Naive thymus-derived CD8-positive, alpha-beta T cell (primary cell): ENCODE measurements around the gene SORCS2. TPM values are rescaled to one million over a fixed set of nuclear protein-coding genes. Genes with fewer than 3 reads are reported as not detected.

ENCODE experiments used
- ATAC-seq, 2 donors: fragments of 150-1000 bp; cut with Tn5 transposase in 1 of 2; sonication (Bioruptor Pico), chemical (Tn5 transposase) in 1 of 2; 1 replicate in 1 of 2; 2 replicates in 1 of 2; pipeline ENCODE4 v1.10.0; 2021; ENCODE audit warnings: mild to moderate bottlenecking in 2 of 2, moderate library complexity in 2 of 2
- POLR2A ChIA-PET: fragments of 350-600 bp; sonication (Branson Sonifier 250); formaldehyde crosslinking; loops from one replicate; lab custom pipeline; 2021; ENCODE audit warnings: antibody characterized with exemption; lab: Charles Lee
- DNase-seq, 10 donors: peaks; one replicate each; pipeline versions ENCODE4 v3.0.0 to v3.0.0-alpha.2; 2020 to 2022
- H3K27ac Mint-ChIP-seq, 10 donors: one replicate each; pipeline ENCODE4 v1.8.0; 2020 to 2022; ENCODE audit warnings: mild to moderate bottlenecking in 10 of 10, mixed read lengths in 10 of 10, moderate library complexity in 4 of 10, inconsistent platforms in 1 of 10
- H3K27me3 Mint-ChIP-seq, 5 donors: one replicate each; pipeline ENCODE4 v1.8.0; 2021 to 2022; ENCODE audit warnings: mixed read lengths in 5 of 5
- H3K36me3 Mint-ChIP-seq, 3 donors: one replicate each; pipeline ENCODE4 v1.8.0; 2020 to 2022; ENCODE audit warnings: mixed read lengths in 3 of 3, mild to moderate bottlenecking in 2 of 3, inconsistent platforms in 1 of 3
- H3K4me1 Mint-ChIP-seq, 4 donors: one replicate each; pipeline ENCODE4 v1.8.0; 2021 to 2022; ENCODE audit warnings: mixed read lengths in 4 of 4
- H3K4me3 Mint-ChIP-seq, 10 donors: one replicate each; pipeline ENCODE4 v1.8.0; 2020 to 2022; ENCODE audit warnings: mild to moderate bottlenecking in 10 of 10, mixed read lengths in 10 of 10, moderate library complexity in 6 of 10, inconsistent platforms in 1 of 10
- H3K9me3 Mint-ChIP-seq, 9 donors: one replicate each; pipeline ENCODE4 v1.8.0; 2020 to 2022; ENCODE audit warnings: mixed read lengths in 9 of 9, mild to moderate bottlenecking in 3 of 9, inconsistent platforms in 1 of 9, moderate library complexity in 1 of 9
- polyA plus RNA-seq, 3 donors: library from polyadenylated mRNA; unstranded; fragments of 300-500 nt; fragmentation: Illumina TruSeq; gene quantifications; one replicate each; pipeline ENCODE4 v1.2.3, GENCODE V29; 2021
- total RNA-seq, 8 experiments: library from RNA in 2 of 8; stranded (reverse) in 2 of 8; gene quantifications; one replicate each; pipeline ENCODE4 v1.2.3 and lab custom pipeline; 2021 to 2026

SORCS2 gene
- total and polyA plus RNA-seq, 5 experiments from 2014 or later = not detected

- Mint-ChIP-seq H3K9me3 (no peaks in the 10 kb centered on the region), H3K27me3 (peaks cover 0 to 3% (median 0%) of the 10 kb centered on the region in 5 donors), H3K4me1 (peaks cover 0 to 5% (median 0%) of the 10 kb centered on the region in 4 donors), H3K36me3 (peaks cover 0 to 2% (median 0%) of the 10 kb centered on the region in 3 donors), H3K4me3 (no peak overlapping the region), H3K27ac (no peak overlapping the region)
- no peak for DNase-seq
- POLR2A ChIA-PET = no interaction called here
- ATAC-seq = no peak
These were observed 140.1 kb downstream of the SORCS2 start for GRCh38 chr4:7332216-7333023.

- Mint-ChIP-seq H3K36me3 (peaks cover 0 to 2% (median 0%) of the 10 kb centered on the region in 3 donors), H3K4me3 (no peak overlapping the region), H3K9me3 (no peaks in the 10 kb centered on the region), H3K27me3 (peaks cover 0 to 5% (median 2%) of the 10 kb centered on the region in 5 donors), H3K4me1 (peaks cover 0 to 8% (median 0%) of the 10 kb centered on the region in 4 donors), H3K27ac (no peak overlapping the region)
- no peak for ATAC-seq
- POLR2A ChIA-PET = no interaction called here
- DNase-seq = no peak
These were observed 140.9 kb downstream of the SORCS2 start for GRCh38 chr4:7333024-7333780.

DNA sequence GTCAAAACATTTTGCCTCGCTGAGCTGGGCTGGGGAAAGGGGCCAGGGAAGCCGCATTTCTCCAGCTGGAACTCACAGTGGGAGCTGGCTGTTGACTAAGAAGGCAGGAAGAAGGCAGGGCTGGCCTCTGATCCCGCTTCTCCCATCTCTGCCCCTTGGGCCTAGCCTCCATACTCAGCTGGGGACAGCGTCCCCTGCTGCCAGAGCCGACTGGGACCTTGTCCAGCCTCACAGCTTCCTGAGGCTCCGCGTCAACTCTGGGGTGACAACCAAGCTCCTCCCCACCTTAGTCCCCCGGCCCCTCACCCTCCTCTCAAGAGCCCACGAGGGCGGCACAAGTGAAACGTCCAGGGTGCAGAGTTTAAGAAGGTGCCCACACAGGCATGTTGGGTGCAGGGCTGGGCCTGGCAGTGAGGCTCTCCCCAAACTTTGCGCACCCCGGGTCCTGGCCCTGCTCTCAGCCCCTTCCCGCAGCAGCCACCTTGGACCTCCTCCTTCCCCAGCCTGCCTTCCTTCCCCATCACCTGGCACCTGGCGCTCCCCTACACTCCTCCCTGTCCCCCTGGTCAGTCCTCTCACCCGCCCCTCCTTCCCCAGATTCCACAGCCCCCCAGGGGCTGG, 141.6 kb downstream of the SORCS2 start:
- peaks cover 0 to 10% (median 0%) of the 10 kb centered on the region in 4 donors for H3K4me1 Mint-ChIP-seq
- peaks cover 0 to 2% (median 0%) of the 10 kb centered on the region in 3 donors for H3K36me3 Mint-ChIP-seq
- no peak overlapping the region for H3K4me3 Mint-ChIP-seq
- no peaks in the 10 kb centered on the region for H3K9me3 Mint-ChIP-seq
- ATAC-seq (no peak), DNase-seq (peak in 1 of 10 donors; percentile 48)
- H3K27ac Mint-ChIP-seq = no peak overlapping the region
- peaks cover 0 to 6% (median 2%) of the 10 kb centered on the region in 5 donors for H3K27me3 Mint-ChIP-seq
- POLR2A ChIA-PET = no interaction called here

DNA sequence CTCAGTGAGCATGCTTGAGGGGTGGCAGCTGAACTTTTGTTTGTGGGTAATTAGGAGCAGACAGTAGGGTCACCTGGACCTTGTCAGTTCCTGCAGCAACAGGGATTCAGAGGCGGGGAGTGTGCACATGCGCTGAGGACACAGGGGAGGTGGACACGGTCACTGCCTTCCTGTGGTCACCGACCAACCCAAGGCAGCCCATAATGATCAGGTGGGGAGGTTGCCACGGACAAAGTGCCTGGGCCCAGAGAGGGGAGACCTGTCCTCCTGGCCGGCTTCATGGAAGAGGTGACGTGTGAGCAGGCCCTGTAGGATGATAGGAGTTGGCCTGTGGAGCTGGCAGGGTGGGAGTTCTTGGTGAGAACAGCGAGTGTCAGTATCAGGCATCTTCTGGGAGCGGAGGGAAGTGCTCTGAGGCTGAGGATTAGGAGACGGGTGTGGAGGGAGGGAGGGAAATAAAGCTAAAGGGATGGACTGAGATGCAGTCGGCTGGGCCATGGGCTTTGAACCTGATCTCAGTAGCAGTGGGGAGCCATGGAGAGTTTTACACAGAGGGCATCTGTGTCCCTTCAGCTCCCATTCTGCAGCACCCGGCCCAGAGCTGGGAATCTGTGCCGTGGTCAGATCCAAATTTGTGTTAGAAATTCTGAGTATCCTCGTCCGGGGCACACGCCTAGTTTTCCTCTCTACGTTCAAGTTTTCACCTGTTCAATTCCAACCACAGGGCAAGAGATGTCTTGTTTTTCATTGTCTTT, 142.4 kb downstream of the SORCS2 start:
- peaks cover 0 to 2% (median 0%) of the 10 kb centered on the region in 3 donors for H3K36me3 Mint-ChIP-seq
- H3K27me3 Mint-ChIP-seq = peaks cover 0 to 11% (median 2%) of the 10 kb centered on the region in 5 donors
- H3K9me3 Mint-ChIP-seq = no peaks in the 10 kb centered on the region
- DNase-seq (peak in 1 of 10 donors; percentile 31), ATAC-seq (no peak)
- POLR2A ChIA-PET = no interaction called here
- H3K27ac Mint-ChIP-seq = peak overlapping the region in 1 of 10 donors; percentile 63
- peak overlapping the region in 1 of 10 donors; percentile 52 for H3K4me3 Mint-ChIP-seq
- H3K4me1 Mint-ChIP-seq = peaks cover 0 to 11% (median 0%) of the 10 kb centered on the region in 4 donors

GRCh38 chr4:7335344-7336066, 143.2 kb downstream of the SORCS2 start:
- no peak overlapping the region for H3K27ac Mint-ChIP-seq
- DNase-seq (peak in 6 of 10 donors; percentile 10 to 60 (median 19)), ATAC-seq (peak in 1 of 2 donors; percentile 55)
- peaks cover 0 to 2% (median 0%) of the 10 kb centered on the region in 3 donors for H3K36me3 Mint-ChIP-seq
- H3K9me3 Mint-ChIP-seq = no peaks in the 10 kb centered on the region
- POLR2A ChIA-PET = no interaction called here
- H3K27me3 Mint-ChIP-seq = peaks cover 0 to 12% (median 2%) of the 10 kb centered on the region in 5 donors
- H3K4me3 Mint-ChIP-seq = no peak overlapping the region
- H3K4me1 Mint-ChIP-seq = peaks cover 0 to 11% (median 0%) of the 10 kb centered on the region in 4 donors

GRCh38 chr4:7336067-7336569, 143.8 kb downstream of the SORCS2 start:
- Mint-ChIP-seq H3K27ac (no peak overlapping the region), H3K9me3 (no peaks in the 10 kb centered on the region), H3K36me3 (peaks cover 0 to 2% (median 0%) of the 10 kb centered on the region in 3 donors), H3K4me1 (peaks cover 0 to 11% (median 0%) of the 10 kb centered on the region in 4 donors), H3K4me3 (no peak overlapping the region), H3K27me3 (peaks cover 0 to 12% (median 2%) of the 10 kb centered on the region in 5 donors)
- DNase-seq (peak in 1 of 10 donors; percentile 31), ATAC-seq (no peak)
- POLR2A ChIA-PET = no interaction called here

DNA sequence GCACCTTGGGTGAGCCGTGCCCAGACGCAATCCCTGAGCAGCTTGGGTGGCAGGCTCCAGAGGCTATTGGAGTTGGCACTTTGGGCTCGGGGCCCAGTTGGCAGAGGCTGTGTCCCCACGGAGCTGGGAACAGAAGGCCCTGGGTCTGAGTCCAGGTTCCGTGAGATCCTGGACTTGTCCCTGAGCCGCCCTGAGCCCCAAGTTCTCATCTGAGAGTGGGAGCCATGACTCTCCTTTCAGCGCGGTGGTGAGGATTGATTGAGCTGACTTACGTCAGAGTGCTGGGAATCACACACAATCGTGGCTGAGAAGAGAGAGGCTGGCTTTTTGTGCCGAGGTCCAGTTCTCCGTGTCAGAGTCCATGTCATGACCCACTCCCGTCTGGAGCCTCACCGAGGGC, 144.4 kb downstream of the SORCS2 start:
- POLR2A ChIA-PET = no interaction called here
- H3K36me3 Mint-ChIP-seq = peaks cover 0 to 2% (median 0%) of the 10 kb centered on the region in 3 donors

GRCh38 chr4:7337196-7338058, 145.1 kb downstream of the SORCS2 start:
- no peak for DNase-seq
- POLR2A ChIA-PET = no interaction called here
- ATAC-seq = no peak
- Mint-ChIP-seq H3K4me1 (peaks cover 0 to 11% (median 0%) of the 10 kb centered on the region in 4 donors), H3K36me3 (peaks cover 0 to 2% (median 0%) of the 10 kb centered on the region in 3 donors), H3K4me3 (no peak overlapping the region), H3K27me3 (peaks cover 0 to 12% (median 2%) of the 10 kb centered on the region in 5 donors), H3K9me3 (peaks cover 0 to 10% (median 0%) of the 10 kb centered on the region in 9 donors), H3K27ac (no peak overlapping the region)

More for the DNA sequence above, 144.4 kb downstream of the SORCS2 start:
- DNase-seq = no peak
- Mint-ChIP-seq H3K27me3 (peaks cover 0 to 12% (median 2%) of the 10 kb centered on the region in 5 donors), H3K4me3 (no peak overlapping the region), H3K27ac (no peak overlapping the region), H3K9me3 (peaks cover 0 to 5% (median 0%) of the 10 kb centered on the region in 9 donors), H3K4me1 (peaks cover 0 to 11% (median 0%) of the 10 kb centered on the region in 4 donors)
- ATAC-seq = no peak

DNA sequence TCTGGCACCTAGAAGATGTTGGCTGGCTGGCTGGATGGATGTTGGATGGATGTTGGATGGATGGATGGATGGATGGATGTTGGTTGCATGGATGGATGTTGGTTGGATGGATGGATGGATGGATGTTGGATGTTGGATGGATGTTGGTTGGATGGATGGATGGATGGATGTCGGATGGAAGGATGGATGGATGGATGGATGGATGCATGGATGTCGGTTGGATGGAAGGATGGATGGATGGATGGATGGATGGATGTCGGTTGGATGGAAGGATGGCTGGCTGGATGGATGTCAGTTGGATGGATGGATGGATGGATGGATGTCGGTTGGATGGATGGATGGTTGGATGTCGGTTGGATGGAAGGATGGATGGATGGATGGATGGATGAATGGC, 145.7 kb downstream of the SORCS2 start:
- POLR2A ChIA-PET = no interaction called here
- Mint-ChIP-seq H3K36me3 (peaks cover 0 to 2% (median 0%) of the 10 kb centered on the region in 3 donors), H3K27me3 (peaks cover 0 to 12% (median 2%) of the 10 kb centered on the region in 5 donors), H3K4me3 (no peak overlapping the region), H3K4me1 (peaks cover 0 to 11% (median 0%) of the 10 kb centered on the region in 4 donors), H3K9me3 (peaks cover 0 to 10% (median 4%) of the 10 kb centered on the region in 9 donors), H3K27ac (no peak overlapping the region)
- DNase-seq (no peak), ATAC-seq (no peak)

GRCh38 chr4:7338876-7339623, 146.7 kb downstream of the SORCS2 start:
- DNase-seq = peak in 1 of 10 donors; percentile 46
- Mint-ChIP-seq H3K4me1 (peaks cover 0 to 11% (median 0%) of the 10 kb centered on the region in 4 donors), H3K36me3 (peaks cover 0 to 2% (median 0%) of the 10 kb centered on the region in 3 donors), H3K4me3 (no peak overlapping the region), H3K27me3 (peaks cover 0 to 12% (median 2%) of the 10 kb centered on the region in 5 donors), H3K9me3 (peaks cover 0 to 10% (median 4%) of the 10 kb centered on the region in 9 donors), H3K27ac (no peak overlapping the region)
- POLR2A ChIA-PET = no interaction called here
- no peak for ATAC-seq
